A549 (cell line): ENCODE data around the gene GZF1.

Source experiments
- BHLHE40 ChIP-seq: IDR thresholded peaks from 2 replicates; pipeline ENCODE4 v1.6.1; 2012; ENCODE audit warnings: low read depth, low read length, inconsistent platforms
- CEBPB ChIP-seq, 2 experiments: fragments of >200 bp in 1 of 2; sonication (Bioruptor Twin) in 1 of 2; formaldehyde crosslinking in 1 of 2; IDR thresholded peaks; 2 replicates each; pipeline ENCODE4 v1.6.1; 2012 to 2016
- MAFK ChIP-seq: fragments of 450-650 bp; IDR thresholded peaks from 2 replicates; pipeline ENCODE4 v1.6.1; 2014; ENCODE audit not compliant: partially characterized antibody
- POLR2A ChIP-seq: IDR thresholded peaks from 2 replicates; pipeline ENCODE4 v1.6.1; 2012; ENCODE audit warnings: mild to moderate bottlenecking, low read length

DNA sequence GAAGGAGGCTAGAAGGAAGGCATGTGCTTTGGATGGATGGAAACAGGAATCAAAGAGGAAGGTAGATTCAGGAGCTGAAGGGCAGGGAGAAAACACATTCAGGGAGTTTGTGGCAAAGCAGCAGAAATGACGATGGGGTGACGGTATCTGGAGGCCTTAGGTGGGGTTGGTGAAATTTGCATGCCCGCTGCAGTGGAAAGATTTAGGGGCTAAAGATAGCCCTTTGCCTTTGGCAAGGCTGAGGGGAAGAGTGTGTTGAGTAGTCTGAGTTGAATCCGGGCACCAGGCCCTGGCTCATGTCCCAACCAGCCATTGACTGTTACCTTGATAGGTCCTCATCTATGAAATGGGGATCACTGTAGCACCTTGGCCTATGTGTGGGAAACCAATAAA is 1.3 kb downstream of the GZF1 start:
- no peak for TF ChIP-seq BHLHE40
- no peak for TF ChIP-seq POLR2A
- no peak for TF ChIP-seq CEBPB (IDR thresholded peaks at IDR 0.05)
- no peak for TF ChIP-seq MAFK
